A549 (cell line): ENCODE results near the gene KIAA0513.

Source experiments
- CHD4 ChIP-seq: fragments of 200-600 bp; sonication (generic); IDR thresholded peaks from 2 replicates; pipeline ENCODE4 v1.6.1; 2016; ENCODE audit warnings: antibody characterized with exemption, mild to moderate bottlenecking, borderline replicate concordance
- ESRRA ChIP-seq: fragments of 150-350 bp; IDR thresholded peaks from 2 replicates; pipeline ENCODE4 v1.6.1; 2014; ENCODE audit warnings: mild to moderate bottlenecking, low read length, borderline replicate concordance
- HOXB5 ChIP-seq: fragments of 250-450 bp; sonication (Bioruptor Pico); IDR thresholded peaks from 2 replicates; pipeline ENCODE4 v1.5.0; 2020; ENCODE audit warnings: mild to moderate bottlenecking, moderate library complexity
- JUN ChIP-seq, 2 experiments: fragments of >200 bp; sonication (Bioruptor Twin); formaldehyde crosslinking; IDR thresholded peaks; 2 replicates in 1 of 2; 3 replicates in 1 of 2; pipeline ENCODE4 v1.6.1; 2016 to 2017
- POLR2A ChIP-seq: IDR thresholded peaks from 2 replicates; pipeline ENCODE4 v1.6.1; 2012; ENCODE audit warnings: mild to moderate bottlenecking, low read length
- POLR2AphosphoS2 ChIP-seq: conservative IDR thresholded peaks from 2 replicates; pipeline ENCODE4 v1.6.1; 2012; ENCODE audit warnings: low read length, improper control_type of control experiment, inconsistent platforms
- TF ChIP-seq, protein P1 (sequence below): fragments of >200 bp; sonication (Bioruptor Twin); formaldehyde crosslinking; IDR thresholded peaks from 3 replicates; pipeline ENCODE4 v1.5.1; 2016
- TF ChIP-seq, protein P2 (sequence below): fragments of >200 bp; sonication (Bioruptor Twin); formaldehyde crosslinking; IDR thresholded peaks from 2 replicates; pipeline ENCODE4 v1.6.1; 2016
- TF ChIP-seq, protein P3 (sequence below): fragments of 200-600 bp; sonication (generic); IDR thresholded peaks from 2 replicates; pipeline ENCODE4 v1.6.1; 2016; ENCODE audit warnings: antibody characterized with exemption, mild to moderate bottlenecking, moderate library complexity
- TF ChIP-seq, protein P4 (sequence below): fragments of 150-350 bp; IDR thresholded peaks from 2 replicates; pipeline ENCODE4 v1.6.1; 2014; ENCODE audit warnings: low read depth, mild to moderate bottlenecking, low read length
- TF ChIP-seq, protein P5 (sequence below): fragments of 450-650 bp; IDR thresholded peaks from 2 replicates; pipeline ENCODE4 v1.6.1; 2014; ENCODE audit warnings: antibody characterized with exemption

DNA sequence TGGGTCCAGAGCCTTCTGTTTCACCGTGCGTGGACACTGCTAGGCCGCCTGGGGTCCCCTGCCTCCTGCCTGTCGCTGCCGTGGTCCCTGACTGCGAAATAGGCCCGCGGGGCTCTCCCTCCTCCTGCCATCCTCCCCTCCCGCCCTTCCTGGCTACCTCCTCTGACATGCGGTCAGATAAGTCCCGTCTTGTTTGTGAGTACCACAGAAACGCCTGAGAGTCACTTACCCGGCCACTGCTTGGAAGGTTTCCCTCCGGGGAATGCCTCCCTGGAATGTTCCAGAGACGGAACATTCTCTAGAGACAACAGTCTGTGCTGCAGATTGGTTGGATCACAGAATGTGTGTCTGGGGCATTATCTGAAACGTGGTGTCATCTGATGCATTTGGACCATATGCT, 61.9 kb downstream of the KIAA0513 start:
- TF ChIP-seq, protein P1, sequence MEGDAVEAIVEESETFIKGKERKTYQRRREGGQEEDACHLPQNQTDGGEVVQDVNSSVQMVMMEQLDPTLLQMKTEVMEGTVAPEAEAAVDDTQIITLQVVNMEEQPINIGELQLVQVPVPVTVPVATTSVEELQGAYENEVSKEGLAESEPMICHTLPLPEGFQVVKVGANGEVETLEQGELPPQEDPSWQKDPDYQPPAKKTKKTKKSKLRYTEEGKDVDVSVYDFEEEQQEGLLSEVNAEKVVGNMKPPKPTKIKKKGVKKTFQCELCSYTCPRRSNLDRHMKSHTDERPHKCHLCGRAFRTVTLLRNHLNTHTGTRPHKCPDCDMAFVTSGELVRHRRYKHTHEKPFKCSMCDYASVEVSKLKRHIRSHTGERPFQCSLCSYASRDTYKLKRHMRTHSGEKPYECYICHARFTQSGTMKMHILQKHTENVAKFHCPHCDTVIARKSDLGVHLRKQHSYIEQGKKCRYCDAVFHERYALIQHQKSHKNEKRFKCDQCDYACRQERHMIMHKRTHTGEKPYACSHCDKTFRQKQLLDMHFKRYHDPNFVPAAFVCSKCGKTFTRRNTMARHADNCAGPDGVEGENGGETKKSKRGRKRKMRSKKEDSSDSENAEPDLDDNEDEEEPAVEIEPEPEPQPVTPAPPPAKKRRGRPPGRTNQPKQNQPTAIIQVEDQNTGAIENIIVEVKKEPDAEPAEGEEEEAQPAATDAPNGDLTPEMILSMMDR = no peak
- TF ChIP-seq CHD4 (no peak), HOXB5 (CRISPR knock-in tag) (no peak), POLR2AphosphoS2 (no peak), ESRRA (no peak), JUN (IDR thresholded peaks at IDR 0.05) (no peak), POLR2A (no peak)
- TF ChIP-seq, protein P2, sequence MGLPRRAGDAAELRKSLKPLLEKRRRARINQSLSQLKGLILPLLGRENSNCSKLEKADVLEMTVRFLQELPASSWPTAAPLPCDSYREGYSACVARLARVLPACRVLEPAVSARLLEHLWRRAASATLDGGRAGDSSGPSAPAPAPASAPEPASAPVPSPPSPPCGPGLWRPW = no peak
- TF ChIP-seq, protein P3, sequence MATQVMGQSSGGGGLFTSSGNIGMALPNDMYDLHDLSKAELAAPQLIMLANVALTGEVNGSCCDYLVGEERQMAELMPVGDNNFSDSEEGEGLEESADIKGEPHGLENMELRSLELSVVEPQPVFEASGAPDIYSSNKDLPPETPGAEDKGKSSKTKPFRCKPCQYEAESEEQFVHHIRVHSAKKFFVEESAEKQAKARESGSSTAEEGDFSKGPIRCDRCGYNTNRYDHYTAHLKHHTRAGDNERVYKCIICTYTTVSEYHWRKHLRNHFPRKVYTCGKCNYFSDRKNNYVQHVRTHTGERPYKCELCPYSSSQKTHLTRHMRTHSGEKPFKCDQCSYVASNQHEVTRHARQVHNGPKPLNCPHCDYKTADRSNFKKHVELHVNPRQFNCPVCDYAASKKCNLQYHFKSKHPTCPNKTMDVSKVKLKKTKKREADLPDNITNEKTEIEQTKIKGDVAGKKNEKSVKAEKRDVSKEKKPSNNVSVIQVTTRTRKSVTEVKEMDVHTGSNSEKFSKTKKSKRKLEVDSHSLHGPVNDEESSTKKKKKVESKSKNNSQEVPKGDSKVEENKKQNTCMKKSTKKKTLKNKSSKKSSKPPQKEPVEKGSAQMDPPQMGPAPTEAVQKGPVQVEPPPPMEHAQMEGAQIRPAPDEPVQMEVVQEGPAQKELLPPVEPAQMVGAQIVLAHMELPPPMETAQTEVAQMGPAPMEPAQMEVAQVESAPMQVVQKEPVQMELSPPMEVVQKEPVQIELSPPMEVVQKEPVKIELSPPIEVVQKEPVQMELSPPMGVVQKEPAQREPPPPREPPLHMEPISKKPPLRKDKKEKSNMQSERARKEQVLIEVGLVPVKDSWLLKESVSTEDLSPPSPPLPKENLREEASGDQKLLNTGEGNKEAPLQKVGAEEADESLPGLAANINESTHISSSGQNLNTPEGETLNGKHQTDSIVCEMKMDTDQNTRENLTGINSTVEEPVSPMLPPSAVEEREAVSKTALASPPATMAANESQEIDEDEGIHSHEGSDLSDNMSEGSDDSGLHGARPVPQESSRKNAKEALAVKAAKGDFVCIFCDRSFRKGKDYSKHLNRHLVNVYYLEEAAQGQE = no peak
- TF ChIP-seq, protein P4, sequence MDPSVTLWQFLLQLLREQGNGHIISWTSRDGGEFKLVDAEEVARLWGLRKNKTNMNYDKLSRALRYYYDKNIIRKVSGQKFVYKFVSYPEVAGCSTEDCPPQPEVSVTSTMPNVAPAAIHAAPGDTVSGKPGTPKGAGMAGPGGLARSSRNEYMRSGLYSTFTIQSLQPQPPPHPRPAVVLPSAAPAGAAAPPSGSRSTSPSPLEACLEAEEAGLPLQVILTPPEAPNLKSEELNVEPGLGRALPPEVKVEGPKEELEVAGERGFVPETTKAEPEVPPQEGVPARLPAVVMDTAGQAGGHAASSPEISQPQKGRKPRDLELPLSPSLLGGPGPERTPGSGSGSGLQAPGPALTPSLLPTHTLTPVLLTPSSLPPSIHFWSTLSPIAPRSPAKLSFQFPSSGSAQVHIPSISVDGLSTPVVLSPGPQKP = no peak
- TF ChIP-seq, protein P5, sequence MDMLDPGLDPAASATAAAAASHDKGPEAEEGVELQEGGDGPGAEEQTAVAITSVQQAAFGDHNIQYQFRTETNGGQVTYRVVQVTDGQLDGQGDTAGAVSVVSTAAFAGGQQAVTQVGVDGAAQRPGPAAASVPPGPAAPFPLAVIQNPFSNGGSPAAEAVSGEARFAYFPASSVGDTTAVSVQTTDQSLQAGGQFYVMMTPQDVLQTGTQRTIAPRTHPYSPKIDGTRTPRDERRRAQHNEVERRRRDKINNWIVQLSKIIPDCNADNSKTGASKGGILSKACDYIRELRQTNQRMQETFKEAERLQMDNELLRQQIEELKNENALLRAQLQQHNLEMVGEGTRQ = no peak
